SW480 (cell line): ENCODE measurements around the gene ZNF331.

Source experiments
- DNase-seq: peaks from one replicate; pipeline ENCODE4 v3.0.0-alpha.2; 2016; ENCODE audit warnings: low spot score

Gene ZNF331

GRCh38 chr19:53571339-53571738, 33.4 kb downstream of the ZNF331 start:
- no peak for DNase-seq

DNA sequence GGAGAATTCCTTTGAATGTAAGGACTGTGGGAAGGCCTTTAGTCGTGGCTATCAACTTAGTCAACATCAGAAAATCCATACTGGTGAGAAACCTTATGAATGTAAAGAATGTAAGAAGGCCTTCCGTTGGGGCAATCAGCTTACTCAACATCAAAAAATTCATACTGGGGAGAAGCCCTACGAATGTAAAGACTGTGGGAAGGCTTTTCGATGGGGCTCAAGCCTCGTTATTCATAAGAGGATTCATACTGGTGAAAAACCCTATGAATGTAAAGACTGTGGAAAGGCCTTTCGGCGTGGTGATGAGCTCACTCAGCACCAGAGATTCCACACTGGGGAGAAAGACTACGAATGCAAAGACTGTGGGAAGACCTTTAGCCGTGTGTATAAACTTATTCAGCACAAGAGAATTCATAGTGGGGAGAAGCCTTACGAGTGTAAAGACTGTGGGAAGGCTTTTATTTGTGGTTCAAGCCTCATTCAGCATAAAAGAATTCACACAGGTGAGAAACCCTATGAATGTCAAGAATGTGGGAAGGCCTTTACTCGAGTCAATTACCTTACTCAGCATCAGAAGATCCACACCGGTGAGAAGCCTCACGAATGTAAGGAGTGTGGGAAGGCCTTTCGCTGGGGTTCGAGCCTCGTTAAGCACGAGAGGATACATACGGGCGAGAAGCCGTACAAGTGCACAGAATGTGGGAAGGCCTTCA, 39.2 kb downstream of the ZNF331 start:
- DNase-seq = no peak

GRCh38 chr19:53577968-53578367, 40.0 kb downstream of the ZNF331 start:
- DNase-seq = no peak

GRCh38 chr19:53579518-53579917, 41.6 kb downstream of the ZNF331 start:
- DNase-seq = no peak

- DNase-seq = no peak
Observed at GRCh38 chr19:53580871-53581835, 43.2 kb downstream of the ZNF331 start.

- no peak for DNase-seq
Observed at GRCh38 chr19:53581871-53582279, 43.9 kb downstream of the ZNF331 start.

DNA sequence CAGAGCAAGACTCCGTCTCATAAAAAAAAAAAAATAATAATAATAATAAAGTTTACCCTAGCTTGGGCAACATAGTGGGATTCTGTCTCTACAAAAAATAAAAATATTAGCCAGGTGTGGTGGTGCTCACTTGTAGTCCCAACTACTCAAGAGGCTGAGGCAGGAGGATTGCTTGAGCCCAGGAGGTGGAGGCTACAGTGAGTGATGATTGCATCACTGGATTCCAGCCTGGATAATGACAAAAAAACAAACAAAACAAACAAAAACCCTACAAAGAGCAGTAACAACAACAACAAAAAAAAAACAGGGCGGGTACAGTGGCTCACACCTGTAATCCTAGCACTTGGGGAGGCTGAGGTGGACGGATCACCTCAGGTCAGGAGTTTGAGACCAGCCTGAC, 45.2 kb downstream of the ZNF331 start:
- DNase-seq = no peak

GRCh38 chr19:53586277-53586691, 48.3 kb downstream of the ZNF331 start:
- DNase-seq = no peak

DNA sequence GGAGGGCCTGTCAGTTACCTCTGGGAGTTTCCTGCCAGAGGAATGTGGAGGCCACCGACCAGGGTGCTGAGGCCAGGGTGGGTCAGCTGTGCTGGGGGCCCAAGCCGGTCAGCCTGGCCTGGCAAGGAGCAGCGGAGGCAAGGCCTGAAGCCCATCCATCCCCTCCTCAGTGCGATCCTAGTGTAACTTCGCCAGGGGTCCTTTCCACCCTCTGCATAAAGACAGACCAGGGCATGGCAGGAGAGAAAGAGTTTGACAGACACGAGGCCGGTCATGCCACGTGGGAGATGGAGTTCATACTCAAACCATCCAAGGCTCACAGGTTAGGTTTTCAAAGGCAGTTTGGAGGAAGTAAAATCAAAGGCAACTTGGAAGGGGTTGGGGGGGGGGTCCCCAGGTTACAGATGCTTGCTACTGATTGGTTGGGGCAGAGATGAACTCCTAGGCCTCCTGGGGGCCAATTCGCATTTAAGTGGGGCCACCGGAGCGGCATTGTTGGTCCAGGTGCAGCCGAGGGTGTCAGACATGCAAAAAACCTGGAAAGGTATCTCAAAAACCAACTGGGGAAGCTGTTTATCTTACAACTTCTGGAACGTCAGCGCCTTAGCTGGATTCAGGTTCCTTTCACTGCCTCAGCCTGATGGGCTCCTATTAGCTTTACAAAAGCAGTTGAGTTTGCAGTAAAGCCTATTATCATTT, 57.0 kb downstream of the ZNF331 start:
- DNase-seq = no peak

DNA sequence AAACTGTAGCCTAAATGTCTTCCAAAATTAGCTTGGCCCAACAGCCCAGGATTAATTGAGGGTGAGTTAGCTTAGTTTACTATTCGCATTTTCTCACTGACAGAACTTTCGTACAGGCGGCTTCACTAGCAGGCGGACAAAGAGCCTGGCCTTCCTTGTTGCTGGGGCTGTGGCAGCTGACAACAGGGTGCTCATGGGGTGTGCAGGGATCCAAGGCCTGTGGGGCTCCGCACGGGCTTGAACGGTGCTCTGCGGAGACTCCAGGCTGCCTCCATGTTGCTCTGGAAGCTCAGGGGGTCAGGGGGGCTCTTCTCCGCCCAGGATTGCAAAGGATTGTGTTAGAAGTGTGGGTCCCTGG, 57.5 kb downstream of the ZNF331 start:
- no peak for DNase-seq

DNA sequence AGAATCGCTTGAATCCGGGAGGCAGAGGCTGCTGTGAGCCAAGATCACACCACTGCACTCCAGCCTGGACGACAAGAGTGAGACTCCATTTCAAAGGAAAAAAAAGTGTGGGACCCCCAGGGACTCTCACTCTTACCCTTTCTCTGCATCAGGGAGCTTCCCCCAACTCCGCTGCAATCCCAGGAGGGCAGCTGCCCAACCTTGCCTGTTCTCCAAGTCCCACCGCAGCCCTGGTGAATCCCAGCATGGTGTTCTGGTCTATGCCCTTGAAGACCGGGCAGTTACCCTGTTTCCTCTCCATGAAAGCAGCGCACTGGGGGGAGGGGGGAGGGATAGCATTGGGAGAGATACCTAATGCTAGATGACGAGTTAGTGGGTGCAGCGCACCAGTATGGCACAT, 58.1 kb downstream of the ZNF331 start:
- no peak for DNase-seq

DNA sequence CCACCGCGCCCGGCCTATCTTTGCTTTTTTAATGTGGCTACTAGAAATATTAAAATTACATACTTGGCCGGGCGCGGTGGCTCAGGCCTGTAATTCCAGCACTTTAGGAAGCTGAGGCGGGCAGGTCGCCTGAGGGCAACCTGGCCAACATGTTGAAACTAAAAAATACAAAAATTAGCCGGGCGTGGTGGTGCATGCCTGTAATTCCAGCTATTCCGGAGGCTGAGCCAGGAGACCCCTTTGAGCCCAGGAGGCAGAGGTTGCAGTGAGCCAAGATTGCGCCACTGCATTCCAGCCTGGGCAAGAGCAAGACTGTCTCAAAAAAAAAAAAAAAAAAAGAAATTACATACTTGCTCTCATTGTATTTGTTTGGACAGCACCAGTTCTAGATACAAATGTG, 59.1 kb downstream of the ZNF331 start:
- DNase-seq = no peak

DNA sequence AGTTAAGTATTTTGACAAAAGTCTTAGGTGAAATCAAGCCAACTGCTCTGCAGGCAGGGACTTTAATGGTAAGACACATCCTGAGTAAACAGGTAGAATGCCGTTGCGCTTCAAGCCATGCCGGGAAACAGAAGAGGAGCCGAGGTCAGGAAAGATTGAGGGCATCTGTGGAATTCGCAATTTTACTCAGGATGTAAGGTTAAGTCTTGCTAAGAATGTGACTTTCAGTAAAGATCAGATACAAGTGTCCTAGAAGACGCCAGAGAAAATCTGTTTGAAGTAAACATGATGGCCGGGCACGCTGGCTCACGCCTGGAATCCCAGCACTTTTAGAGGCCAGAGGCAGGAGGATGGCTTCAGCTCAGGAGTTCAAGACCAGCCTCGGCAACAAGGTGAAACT, 60.4 kb downstream of the ZNF331 start:
- no peak for DNase-seq

DNA sequence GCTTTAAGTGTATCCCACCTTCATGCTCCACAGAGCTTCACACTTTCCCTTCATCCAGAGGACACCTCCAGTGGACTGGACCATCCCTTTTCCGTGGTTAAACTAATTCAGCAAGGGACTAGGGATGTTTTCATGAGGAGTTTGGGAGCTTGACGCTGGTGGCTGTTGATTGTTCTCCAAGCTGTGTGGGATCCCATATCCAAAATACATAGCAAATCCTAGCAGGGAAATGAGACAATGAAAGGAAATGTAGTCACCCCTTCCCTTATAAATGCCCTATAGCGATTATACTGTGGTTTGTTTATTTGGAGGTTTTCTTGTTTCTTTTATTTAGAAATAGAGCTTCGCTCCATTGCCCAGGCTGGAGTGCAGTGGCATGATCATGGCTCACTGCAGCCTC, 62.3 kb downstream of the ZNF331 start:
- no peak for DNase-seq

GRCh38 chr19:53606031-53606430, 68.1 kb downstream of the ZNF331 start:
- DNase-seq = no peak

GRCh38 chr19:53608381-53608780, 70.4 kb downstream of the ZNF331 start:
- DNase-seq = no peak

- no peak for DNase-seq
Observed at GRCh38 chr19:53612762-53613526, 75.0 kb downstream of the ZNF331 start.

DNA sequence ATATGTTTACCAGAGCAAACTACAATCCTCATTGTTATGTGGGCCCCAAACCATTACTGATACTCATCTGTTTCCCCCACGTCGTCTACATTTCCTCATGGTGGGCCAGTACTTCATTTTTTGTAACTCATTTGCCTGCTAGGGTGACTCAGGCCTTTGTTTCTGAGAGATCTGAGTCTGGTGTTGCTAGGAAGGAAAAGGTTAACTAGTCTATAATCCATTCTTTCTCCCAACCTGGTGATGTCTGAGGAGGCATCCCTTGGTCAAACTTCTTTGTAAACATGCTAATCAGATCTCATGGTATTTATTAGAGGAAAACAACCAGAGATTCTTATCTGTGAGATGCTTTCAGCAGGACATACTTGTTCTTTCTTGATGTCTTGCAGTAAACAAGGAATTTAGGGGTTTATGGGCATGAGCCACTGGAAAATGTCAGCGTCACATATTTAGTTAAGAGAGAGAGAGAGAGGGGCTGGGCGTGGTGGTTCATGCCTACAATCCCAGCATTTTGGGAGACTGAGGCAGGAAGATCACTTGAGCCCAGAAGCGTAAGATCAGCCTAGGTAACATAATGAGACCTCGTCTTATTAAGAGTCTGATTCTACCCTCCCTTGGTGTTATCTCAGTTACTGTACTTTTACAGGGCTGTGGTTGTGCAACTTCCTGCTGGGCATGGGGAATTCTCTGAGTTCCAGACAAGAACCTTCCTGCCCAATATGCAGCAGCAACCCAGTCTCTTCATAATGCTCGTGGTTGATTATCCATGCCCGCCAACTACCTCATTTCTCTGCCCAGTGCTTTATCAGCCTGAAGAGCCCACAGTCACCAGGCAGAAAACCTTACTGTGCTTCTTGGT, 84.2 kb downstream of the ZNF331 start:
- DNase-seq = peak; percentile 27

GRCh38 chr19:53624771-53625545, 87.0 kb downstream of the ZNF331 start:
- DNase-seq = no peak

- DNase-seq = no peak
Observed at GRCh38 chr19:53626486-53626885, 88.5 kb downstream of the ZNF331 start.
